GM12872 (cell line): ENCODE results near the gene MEIKIN.

Source experiments
- TF ChIP-seq, protein P1 (sequence below): IDR thresholded peaks from 3 replicates; pipeline ENCODE4 v1.5.1; 2011; ENCODE audit warnings: low read depth, mild to moderate bottlenecking, low read length, moderate library complexity; ENCODE audit not compliant: insufficient read depth

The MEIKIN gene

DNA sequence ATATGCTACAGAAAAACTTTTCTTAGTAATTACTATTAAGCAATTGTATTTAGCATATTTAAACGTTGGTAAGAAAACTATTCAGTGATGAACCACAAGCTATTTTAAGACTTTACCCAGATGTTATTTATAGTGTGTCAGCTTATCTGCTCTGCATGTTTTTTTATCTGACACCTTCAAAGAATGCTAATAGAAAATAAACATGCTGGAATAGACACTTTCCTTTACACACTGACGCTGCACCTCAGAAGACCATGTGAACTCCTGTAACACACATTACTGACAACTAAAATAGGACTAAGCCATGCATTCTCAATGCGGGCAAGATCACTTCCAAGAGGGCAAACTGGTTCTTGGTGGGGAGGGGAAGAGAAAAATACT lies 187.0 kb downstream of the MEIKIN start:
- TF ChIP-seq, protein P1, sequence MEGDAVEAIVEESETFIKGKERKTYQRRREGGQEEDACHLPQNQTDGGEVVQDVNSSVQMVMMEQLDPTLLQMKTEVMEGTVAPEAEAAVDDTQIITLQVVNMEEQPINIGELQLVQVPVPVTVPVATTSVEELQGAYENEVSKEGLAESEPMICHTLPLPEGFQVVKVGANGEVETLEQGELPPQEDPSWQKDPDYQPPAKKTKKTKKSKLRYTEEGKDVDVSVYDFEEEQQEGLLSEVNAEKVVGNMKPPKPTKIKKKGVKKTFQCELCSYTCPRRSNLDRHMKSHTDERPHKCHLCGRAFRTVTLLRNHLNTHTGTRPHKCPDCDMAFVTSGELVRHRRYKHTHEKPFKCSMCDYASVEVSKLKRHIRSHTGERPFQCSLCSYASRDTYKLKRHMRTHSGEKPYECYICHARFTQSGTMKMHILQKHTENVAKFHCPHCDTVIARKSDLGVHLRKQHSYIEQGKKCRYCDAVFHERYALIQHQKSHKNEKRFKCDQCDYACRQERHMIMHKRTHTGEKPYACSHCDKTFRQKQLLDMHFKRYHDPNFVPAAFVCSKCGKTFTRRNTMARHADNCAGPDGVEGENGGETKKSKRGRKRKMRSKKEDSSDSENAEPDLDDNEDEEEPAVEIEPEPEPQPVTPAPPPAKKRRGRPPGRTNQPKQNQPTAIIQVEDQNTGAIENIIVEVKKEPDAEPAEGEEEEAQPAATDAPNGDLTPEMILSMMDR = no peak

DNA sequence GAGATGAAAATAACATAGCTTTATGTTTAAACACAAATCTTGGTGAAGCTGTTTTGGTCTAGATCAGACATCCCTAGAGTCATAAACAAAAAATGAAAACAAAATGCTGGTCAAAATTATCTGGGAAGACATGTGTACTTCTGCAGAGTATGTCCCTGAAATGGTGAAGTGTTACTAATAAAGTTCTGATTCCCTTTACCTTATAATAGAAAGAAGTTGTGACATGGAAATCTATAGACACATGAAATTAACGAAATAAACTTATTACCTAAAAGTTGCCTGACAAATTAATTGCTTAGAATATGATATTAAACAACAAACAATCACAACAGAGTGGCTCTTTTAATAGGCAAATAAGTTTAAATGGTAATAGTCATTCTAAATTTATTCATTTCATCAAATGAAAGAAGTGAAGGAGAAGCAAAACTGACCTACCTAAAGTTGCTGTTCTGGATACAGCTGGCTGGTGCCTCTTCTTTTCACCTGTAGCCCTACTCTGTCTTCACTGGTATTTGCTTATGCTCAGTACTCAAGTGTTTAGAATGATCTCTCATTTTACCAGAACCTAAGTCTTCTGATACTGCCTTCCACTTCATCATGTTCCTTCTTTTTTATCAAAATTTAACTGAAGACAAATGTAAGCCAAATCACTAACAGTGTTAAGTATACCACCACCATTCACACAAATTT lies 187.5 kb downstream of the MEIKIN start:
- TF ChIP-seq, protein P1 = no peak
